ENCODE results near the gene ITFG1.

GRCh38 chr16:47276522-47276921, 184.3 kb downstream of the ITFG1 start:
- TF ChIP-seq CTCF (conservative IDR thresholded peaks at IDR 0.05; ENCODE audit: low read length) (no peak), EZH2phosphoT487 (IDR thresholded peaks at IDR 0.05; ENCODE audit: borderline replicate concordance, low read depth, low read length) (no peak)

All from OCI-LY7 (cell line).